C4-2B (cell line): Measurements from ENCODE around the gene IL18RAP.

ENCODE experiments used
- H3K27ac ChIP-seq: fragments of 450-650 bp; 2 replicates; pipeline ENCODE4 v1.5.1; 2017
- CTCF ChIP-seq: fragments of 450-650 bp; conservative IDR thresholded peaks from 2 replicates; pipeline ENCODE4 v1.5.1; 2017; ENCODE audit warnings: mild to moderate bottlenecking
- ZFX ChIP-seq: fragments of 450-650 bp; IDR thresholded peaks from 2 replicates; pipeline ENCODE4 v1.6.1; 2017

IL18RAP gene

GRCh38 chr2:102422910-102423309 is at the start of gene IL18RAP:
Gene IL18RAP (plus strand): TSS chr2:102423160. CDS start chr2:102423278, 118 bp downstream.
- no peak for TF ChIP-seq CTCF
- no peak for TF ChIP-seq ZFX
- H3K27ac ChIP-seq, result no peak within 1 kb of the TSS

- H3K27ac ChIP-seq, result no peak overlapping the region
- TF ChIP-seq ZFX (no peak), CTCF (no peak)
Measured at GRCh38 chr2:102376052-102376591, 46.8 kb upstream of the IL18RAP start.

DNA sequence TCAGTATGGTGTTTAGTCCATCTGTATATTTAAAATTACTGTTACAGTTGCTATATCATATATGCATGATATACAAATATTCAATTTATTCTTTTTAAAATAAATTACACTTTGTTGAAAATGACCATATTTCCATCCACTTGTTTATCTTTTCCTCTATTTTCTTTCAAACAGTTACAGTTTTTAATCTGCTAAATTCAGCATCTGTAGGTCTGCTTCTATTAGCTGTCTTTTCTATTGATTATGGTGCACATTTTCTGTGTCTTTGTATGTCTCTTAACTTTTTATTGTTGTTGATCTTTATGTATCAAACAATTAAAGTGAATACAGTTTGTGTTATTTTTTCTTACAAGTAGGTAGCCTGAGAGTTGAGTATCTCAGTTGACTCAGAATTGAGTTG is 39.2 kb upstream of the IL18RAP start:
- TF ChIP-seq CTCF (no peak), ZFX (no peak)
- no peak overlapping the region for H3K27ac ChIP-seq

DNA sequence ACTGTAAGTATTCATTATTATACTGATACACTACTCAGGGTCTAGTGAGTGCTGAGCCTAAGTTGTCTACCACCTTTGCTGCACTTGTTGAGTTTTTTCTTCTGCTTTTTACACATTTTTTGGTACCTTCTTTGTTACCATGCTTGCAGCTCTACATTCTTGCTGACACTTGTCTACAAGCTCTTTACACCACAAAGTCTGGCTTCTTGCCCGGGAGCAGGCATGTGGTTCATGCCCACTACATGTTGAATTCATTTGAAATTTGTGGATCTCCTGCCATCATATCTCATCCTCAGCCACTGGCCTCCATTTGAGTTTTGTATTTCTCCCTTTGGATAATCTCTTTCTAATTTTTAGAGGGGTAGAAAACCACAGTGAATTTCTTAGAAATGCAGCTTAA is 37.4 kb upstream of the IL18RAP start:
- TF ChIP-seq CTCF, result no peak
- no peak for TF ChIP-seq ZFX
- no peak overlapping the region for H3K27ac ChIP-seq

DNA sequence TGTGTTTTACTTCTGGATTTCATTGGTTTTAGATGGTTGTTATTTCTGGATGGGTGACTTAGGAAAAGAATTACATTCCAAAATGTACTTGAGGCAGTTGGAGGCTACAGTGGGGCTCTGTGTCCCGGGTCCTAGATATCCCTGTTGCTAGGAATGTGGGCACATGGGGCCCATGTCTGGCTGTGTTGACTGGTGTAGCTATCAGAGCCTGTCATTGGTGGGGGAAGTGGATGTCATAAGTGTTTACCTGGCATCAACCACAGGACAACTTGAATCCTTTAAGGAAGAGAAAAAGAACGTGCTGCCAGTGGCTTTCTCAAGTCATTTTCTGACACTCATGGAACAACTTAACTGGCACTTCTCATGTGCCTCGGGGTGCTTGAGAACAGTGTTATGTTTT is 37.0 kb upstream of the IL18RAP start:
- TF ChIP-seq CTCF, result no peak
- no peak for TF ChIP-seq ZFX
- H3K27ac ChIP-seq, result no peak overlapping the region

- no peak overlapping the region for H3K27ac ChIP-seq
- TF ChIP-seq ZFX (no peak), CTCF (no peak)
Measured at GRCh38 chr2:102386867-102387541, 36.0 kb upstream of the IL18RAP start.

DNA sequence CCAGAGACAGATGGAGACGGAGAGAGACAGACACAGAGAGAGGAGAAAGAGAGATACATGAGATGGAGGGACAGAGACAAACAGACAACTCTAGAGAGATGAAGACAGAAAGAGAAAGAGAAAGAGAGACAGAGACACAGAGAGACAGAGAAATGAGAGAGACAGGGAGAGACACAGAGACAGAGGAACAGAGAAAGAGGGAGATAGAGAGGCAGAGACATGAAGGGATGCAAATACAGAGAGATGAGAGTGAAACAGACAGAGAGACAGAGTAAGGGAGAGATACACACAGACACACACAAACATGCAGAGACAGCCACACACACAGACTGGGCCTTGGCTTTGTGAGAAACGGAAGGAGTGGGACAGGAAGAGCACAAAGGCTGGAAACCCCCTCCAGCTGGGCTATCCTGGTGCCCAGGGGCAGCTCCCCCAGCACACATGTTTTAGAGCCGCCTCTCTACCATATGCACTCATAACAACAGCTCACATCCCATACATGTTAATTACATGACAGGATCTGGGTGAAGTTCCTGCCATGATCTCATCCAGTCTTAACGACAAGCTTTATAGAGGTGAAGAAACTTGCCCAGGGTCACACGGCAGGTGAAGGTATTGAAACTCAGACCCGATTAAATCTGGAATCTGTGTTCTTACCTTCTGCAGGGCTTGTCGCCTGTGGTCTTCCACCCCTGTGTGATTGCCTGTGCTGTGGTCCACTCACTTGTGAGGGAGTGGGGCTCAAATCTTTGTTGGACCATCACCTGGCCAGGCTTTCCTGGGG is 35.0 kb upstream of the IL18RAP start:
- no peak for TF ChIP-seq ZFX
- no peak for TF ChIP-seq CTCF
- no peak overlapping the region for H3K27ac ChIP-seq
